VCaP (cell line): ENCODE measurements around the gene CCPG1.

Experiments
- H3K27ac ChIP-seq: fragments of 450-650 bp; 2 replicates; pipeline ENCODE4 v1.5.1; 2017
- CTCF ChIP-seq: fragments of 450-650 bp; conservative IDR thresholded peaks from 2 replicates; pipeline ENCODE4 v1.5.1; 2017; ENCODE audit warnings: mild to moderate bottlenecking, moderate library complexity

Gene CCPG1

GRCh38 chr15:55348281-55348778 is 59.8 kb downstream of the CCPG1 start:
- TF ChIP-seq CTCF = no peak
- no peak overlapping the region for H3K27ac ChIP-seq

- H3K27ac ChIP-seq = no peak overlapping the region
- TF ChIP-seq CTCF = no peak
These were observed 64.0 kb downstream of the CCPG1 start for GRCh38 chr15:55344206-55344605.

- no peak for TF ChIP-seq CTCF
- H3K27ac ChIP-seq = no peak overlapping the region
These were observed 65.0 kb downstream of the CCPG1 start for GRCh38 chr15:55343168-55343567.

- H3K27ac ChIP-seq = no peak overlapping the region
- no peak for TF ChIP-seq CTCF
These were observed 71.0 kb downstream of the CCPG1 start for GRCh38 chr15:55337160-55337559.

- H3K27ac ChIP-seq = no peak overlapping the region
- TF ChIP-seq CTCF = no peak
These were observed 73.2 kb downstream of the CCPG1 start for GRCh38 chr15:55334997-55335396.

GRCh38 chr15:55334371-55334770 is 73.8 kb downstream of the CCPG1 start:
- TF ChIP-seq CTCF = no peak
- H3K27ac ChIP-seq = no peak overlapping the region

GRCh38 chr15:55327387-55327786 is 80.8 kb downstream of the CCPG1 start:
- no peak overlapping the region for H3K27ac ChIP-seq
- no peak for TF ChIP-seq CTCF

GRCh38 chr15:55322467-55322866 is 85.7 kb downstream of the CCPG1 start:
- no peak for TF ChIP-seq CTCF
- no peak overlapping the region for H3K27ac ChIP-seq
